HEK293T (cell line): ENCODE measurements around the gene NPRL2.

ENCODE experiments used
- CTCF ChIA-PET: fragments of 350-600 bp; formaldehyde crosslinking; extraction: SDS; loops from one replicate; lab custom pipeline; 2021; ENCODE audit warnings: antibody characterized with exemption, inconsistent platforms; lab: Yijun Ruan, JAX
- POLR2A ChIA-PET: fragments of 350-600 bp; formaldehyde crosslinking; extraction: SDS; loops from one replicate; lab custom pipeline; 2020; ENCODE audit warnings: antibody characterized with exemption, inconsistent platforms; lab: Yijun Ruan, JAX
- DNase-seq: peaks from one replicate; pipeline ENCODE4 v3.0.0; 2012; ENCODE audit warnings: mixed read lengths; ENCODE audit errors: extremely low spot score
- ARNT ChIP-seq: fragments of 450-650 bp; IDR thresholded peaks from 2 replicates; pipeline ENCODE4 v1.6.1; 2017; ENCODE audit warnings: mild to moderate bottlenecking
- BHLHE40 ChIP-seq: fragments of 450-650 bp; IDR thresholded peaks from 2 replicates; pipeline ENCODE4 v1.6.1; 2016; ENCODE audit warnings: mild to moderate bottlenecking, moderate library complexity, borderline replicate concordance
- CTBP1 ChIP-seq: fragments of 450-650 bp; IDR thresholded peaks from 2 replicates; pipeline ENCODE4 v1.6.1; 2016; ENCODE audit warnings: borderline replicate concordance
- ELF4 ChIP-seq: fragments of 450-650 bp; IDR thresholded peaks from 2 replicates; pipeline ENCODE4 v1.6.1; 2017; ENCODE audit warnings: antibody characterized with exemption
- FOXA1 ChIP-seq: fragments of 450-650 bp; IDR thresholded peaks from 2 replicates; pipeline ENCODE4 v1.6.1; 2016; ENCODE audit warnings: mild to moderate bottlenecking
- FOXK2 ChIP-seq: fragments of 450-650 bp; IDR thresholded peaks from 2 replicates; pipeline ENCODE4 v1.6.1; 2016; ENCODE audit warnings: mild to moderate bottlenecking
- FOXM1 ChIP-seq: fragments of 450-650 bp; IDR thresholded peaks from 2 replicates; pipeline ENCODE4 v1.6.1; 2017; ENCODE audit warnings: mild to moderate bottlenecking, borderline replicate concordance
- HDGF ChIP-seq: fragments of 450-650 bp; IDR thresholded peaks from 2 replicates; pipeline ENCODE4 v1.6.1; 2017; ENCODE audit warnings: antibody characterized with exemption, borderline replicate concordance
- L3MBTL2 ChIP-seq: fragments of 450-650 bp; conservative IDR thresholded peaks from 2 replicates; pipeline ENCODE4 v1.6.1; 2016; ENCODE audit warnings: mild to moderate bottlenecking
- LEF1 ChIP-seq: fragments of 450-650 bp; IDR thresholded peaks from 2 replicates; pipeline ENCODE4 v1.6.1; 2017; ENCODE audit warnings: mild to moderate bottlenecking, borderline replicate concordance
- NFRKB ChIP-seq: fragments of 450-650 bp; IDR thresholded peaks from 2 replicates; pipeline ENCODE4 v1.6.1; 2016; ENCODE audit warnings: mild to moderate bottlenecking, moderate library complexity
- SP1 ChIP-seq: fragments of 450-650 bp; IDR thresholded peaks from 2 replicates; pipeline ENCODE4 v1.6.1; 2017
- SUZ12 ChIP-seq: fragments of 450-650 bp; IDR thresholded peaks from 2 replicates; pipeline ENCODE4 v1.6.1; 2016; ENCODE audit warnings: mild to moderate bottlenecking
- TARDBP ChIP-seq: fragments of 450-650 bp; IDR thresholded peaks from 2 replicates; pipeline ENCODE4 v1.6.1; 2016
- ZNF384 ChIP-seq: fragments of 450-650 bp; IDR thresholded peaks from 2 replicates; pipeline ENCODE4 v1.6.1; 2016
- TF ChIP-seq, protein P1 (sequence below): fragments of 450-650 bp; IDR thresholded peaks from 2 replicates; pipeline ENCODE4 v1.6.1; 2016

Gene NPRL2

DNA sequence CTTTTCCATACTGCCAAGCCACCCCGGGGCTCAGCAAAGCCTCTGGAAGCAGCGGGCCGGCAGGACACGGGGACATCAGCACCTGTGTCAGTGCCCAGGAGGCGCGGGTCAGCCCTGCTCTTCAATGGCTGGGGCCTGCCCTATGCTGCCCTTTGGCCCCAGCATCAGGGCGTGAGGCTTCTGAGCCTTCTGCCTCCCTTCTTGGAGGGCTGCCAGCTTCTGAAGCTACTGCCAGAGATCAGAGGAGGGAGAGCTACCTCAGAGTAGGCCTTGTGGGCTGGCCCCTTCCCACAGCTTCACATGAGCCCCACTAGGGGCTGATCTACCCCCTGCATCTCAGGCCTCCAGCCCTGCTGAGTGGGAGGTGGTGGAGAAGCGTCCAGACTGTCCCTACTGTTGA, 21.8 kb upstream of the NPRL2 start:
- ChIA-PET CTCF (no interaction called here), POLR2A (no interaction called here)
- TF ChIP-seq L3MBTL2 = no peak
- no peak for DNase-seq

DNA sequence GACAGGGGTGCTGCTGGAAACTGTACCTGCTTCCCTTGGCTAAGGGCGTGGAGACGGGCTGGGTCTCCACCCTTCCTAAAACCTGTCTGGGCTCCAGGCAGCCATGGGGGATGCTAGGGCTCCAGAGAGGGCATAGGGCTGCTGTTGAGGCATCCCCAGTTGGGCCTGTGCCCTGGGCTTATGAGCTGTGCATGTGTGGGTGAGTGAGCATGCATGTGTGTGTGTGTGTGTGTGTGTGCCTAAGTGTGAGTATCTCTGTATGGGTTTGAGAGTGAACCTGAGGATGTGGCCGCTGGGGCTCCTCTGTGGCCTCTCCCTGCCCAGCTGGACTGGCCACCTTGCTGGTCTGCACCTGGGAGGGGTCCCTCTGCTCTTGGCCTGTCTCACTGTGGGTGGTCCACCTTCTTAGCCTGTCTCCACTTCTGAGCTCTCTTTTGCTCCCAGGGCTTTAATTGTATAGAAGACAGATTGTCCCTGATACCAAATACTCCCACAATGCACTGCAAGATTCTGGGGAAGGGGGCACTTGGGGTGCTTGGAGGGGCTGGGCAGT, 20.6 kb upstream of the NPRL2 start:
- POLR2A ChIA-PET = interaction anchor here (1.1 to 1.2 kb wide), 2 partner anchors 17 to 34 kb away, joined by 3 to 5 read pairs; no protein-coding TSS in a partner anchor
- TF ChIP-seq FOXM1 = no peak
- no peak for TF ChIP-seq FOXA1
- TF ChIP-seq, protein P1, sequence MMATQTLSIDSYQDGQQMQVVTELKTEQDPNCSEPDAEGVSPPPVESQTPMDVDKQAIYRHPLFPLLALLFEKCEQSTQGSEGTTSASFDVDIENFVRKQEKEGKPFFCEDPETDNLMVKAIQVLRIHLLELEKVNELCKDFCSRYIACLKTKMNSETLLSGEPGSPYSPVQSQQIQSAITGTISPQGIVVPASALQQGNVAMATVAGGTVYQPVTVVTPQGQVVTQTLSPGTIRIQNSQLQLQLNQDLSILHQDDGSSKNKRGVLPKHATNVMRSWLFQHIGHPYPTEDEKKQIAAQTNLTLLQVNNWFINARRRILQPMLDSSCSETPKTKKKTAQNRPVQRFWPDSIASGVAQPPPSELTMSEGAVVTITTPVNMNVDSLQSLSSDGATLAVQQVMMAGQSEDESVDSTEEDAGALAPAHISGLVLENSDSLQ = no peak
- TF ChIP-seq SP1 = no peak
- no peak for TF ChIP-seq BHLHE40
- no peak for TF ChIP-seq HDGF
- TF ChIP-seq NFRKB = no peak
- TF ChIP-seq CTBP1 = no peak
- no peak for TF ChIP-seq ZNF384
- CTCF ChIA-PET = interaction anchor here (0.6 to 2.1 kb wide), 9 partner anchors 10 to 179 kb away, joined by 3 to 8 read pairs (median 4); no protein-coding TSS in a partner anchor
- no peak for DNase-seq

DNA sequence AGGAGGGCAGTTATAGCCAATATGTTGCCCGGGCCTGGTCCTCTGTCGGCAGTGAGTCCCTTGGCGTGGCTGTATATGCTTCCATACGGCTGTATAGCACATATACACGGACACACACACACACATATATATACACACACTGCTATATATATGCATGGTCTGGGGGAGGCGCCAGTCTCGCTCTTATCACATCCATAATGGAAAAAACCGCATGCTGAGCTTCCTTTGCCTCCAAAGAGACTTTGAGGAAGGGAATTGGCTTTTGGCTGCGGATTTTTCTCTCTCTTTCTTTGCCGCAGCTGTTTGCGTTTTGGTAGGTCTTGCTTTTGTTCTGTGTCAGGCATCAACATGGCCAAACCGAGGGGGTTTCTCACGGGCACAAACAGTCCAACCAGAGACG, 20.0 kb upstream of the NPRL2 start:
- POLR2A ChIA-PET = interaction anchor here (1.1 to 1.2 kb wide), 2 partner anchors 17 to 33 kb away, joined by 3 to 5 read pairs; no protein-coding TSS in a partner anchor
- CTCF ChIA-PET = interaction anchor here (0.6 to 2.1 kb wide), 10 partner anchors 9 to 1111 kb away, joined by 3 to 8 read pairs (median 4); no protein-coding TSS in a partner anchor
- DNase-seq = peak; percentile 53
- no peak for TF ChIP-seq FOXA1
- TF ChIP-seq L3MBTL2 = peak; percentile 62

DNA sequence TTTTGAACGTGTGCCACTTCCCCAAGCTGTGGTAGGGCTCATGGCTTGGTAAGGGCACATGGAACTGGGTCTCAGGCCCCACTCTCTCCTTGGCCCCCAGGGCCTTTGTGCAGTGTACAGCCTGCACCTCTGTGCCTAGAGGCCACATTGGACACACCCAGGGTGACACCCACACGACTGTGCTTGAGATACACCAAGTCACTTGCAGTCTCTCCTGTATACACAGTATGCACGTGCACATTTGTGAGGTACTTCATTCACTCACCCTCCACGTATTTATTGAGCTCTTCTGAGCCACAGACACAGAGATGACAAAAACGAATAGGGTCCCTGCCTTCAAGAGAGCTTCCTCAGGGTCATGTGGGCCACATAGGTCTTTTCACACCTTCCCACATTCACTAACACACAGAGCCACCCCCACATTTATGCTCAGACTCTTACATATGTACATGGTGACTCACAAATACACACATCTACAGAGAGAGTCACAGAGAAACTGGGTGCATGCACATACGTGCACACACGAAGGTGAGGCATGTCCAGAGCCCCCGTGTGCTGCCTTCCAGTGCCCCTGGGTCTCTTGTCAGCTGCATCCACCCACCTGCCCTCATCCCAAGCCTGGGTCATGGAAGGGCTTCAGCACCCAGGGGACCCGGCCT, 18.6 kb upstream of the NPRL2 start:
- DNase-seq = no peak
- ChIA-PET POLR2A (interaction anchor here (0.9 kb wide), 1 partner anchor 32 kb away, joined by 6 read pairs; no protein-coding TSS in a partner anchor), CTCF (no interaction called here)
- TF ChIP-seq HDGF (no peak), CTBP1 (no peak), ARNT (no peak), TARDBP (no peak), FOXA1 (no peak), ELF4 (no peak), L3MBTL2 (no peak), ZNF384 (no peak), BHLHE40 (no peak), SP1 (no peak), NFRKB (no peak), FOXM1 (no peak), LEF1 (no peak), SUZ12 (no peak), FOXK2 (no peak)
- TF ChIP-seq, protein P1 = no peak

DNA sequence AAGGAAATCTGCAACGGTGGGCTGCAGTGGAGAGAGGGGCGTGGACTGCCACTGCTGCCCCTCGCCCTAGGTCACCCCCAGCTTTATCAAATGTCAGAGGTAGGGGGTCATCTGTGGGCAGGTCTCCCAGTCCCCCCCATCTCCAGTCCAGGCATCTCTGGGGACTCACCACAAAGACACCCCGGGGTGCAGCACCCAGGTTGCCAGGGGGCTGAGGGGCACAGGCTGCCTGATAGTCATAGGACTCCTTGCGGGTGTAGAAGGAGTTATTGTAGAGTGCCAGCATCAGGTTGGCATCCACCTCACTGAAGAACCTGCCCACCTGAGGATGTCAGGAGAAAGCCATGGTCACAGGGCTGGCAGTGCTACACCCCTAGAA, 15.3 kb upstream of the NPRL2 start:
- ChIA-PET CTCF (no interaction called here), POLR2A (interaction anchor here (1.2 to 1.8 kb wide), 3 partner anchors 12 to 203 kb away, joined by 3 to 5 read pairs (median 4); partner anchors contain the start of gene HEMK1)
- no peak for TF ChIP-seq SP1
- TF ChIP-seq, protein P1 = no peak
- TF ChIP-seq FOXK2 = no peak
- no peak for TF ChIP-seq TARDBP
- TF ChIP-seq ZNF384 = no peak
- TF ChIP-seq SUZ12 = no peak
- TF ChIP-seq ELF4 = no peak
- TF ChIP-seq NFRKB = no peak
- no peak for TF ChIP-seq CTBP1
- no peak for TF ChIP-seq LEF1
- no peak for TF ChIP-seq FOXA1
- TF ChIP-seq L3MBTL2 = no peak
- TF ChIP-seq FOXM1 = no peak
- TF ChIP-seq BHLHE40 = no peak
- no peak for DNase-seq

DNA sequence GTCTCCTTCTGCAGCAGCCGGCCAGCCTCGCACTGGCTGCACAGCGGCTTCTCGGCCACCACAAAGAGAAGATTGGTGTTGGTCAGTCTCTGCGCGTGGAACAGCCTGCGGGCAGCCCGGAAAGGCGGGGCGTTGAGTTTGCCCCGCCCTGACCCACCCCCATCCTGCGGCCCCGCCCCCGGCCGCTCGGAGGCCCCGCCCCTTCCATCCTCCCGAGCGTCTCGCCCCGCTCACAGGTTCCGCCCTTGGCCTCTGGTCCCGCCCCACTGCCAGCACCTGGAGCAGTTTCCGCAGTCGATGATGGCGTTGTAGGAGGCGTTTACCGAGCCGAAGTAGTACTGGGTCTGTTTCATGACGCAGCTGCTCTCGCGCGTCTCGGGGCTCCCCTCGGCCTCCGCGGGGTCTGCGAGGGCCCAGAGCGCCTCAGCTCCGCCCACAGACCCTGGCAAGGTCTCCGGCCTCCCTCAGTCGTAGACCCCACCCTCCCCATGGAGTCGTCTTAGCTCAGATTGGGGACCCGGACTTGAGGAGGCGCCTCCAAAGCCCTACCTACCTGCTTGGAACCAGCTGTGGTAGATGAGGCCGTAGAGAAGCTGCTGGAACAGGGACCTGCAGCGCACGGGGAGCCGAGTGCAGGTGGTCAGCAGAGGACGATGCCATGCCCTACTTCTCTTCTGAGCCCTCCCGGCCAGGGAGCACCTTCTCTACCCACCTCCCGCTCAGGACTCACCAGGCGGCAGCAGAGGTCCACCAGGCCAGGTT, 14.7 kb upstream of the NPRL2 start:
- ChIA-PET POLR2A (interaction anchor here (1.2 to 1.8 kb wide), 4 partner anchors 12 to 204 kb away, joined by 3 to 6 read pairs (median 4); partner anchors contain the start of gene HEMK1), CTCF (no interaction called here)
- DNase-seq = peak; percentile 91
- TF ChIP-seq L3MBTL2 (no peak), SP1 (no peak), BHLHE40 (no peak), FOXA1 (no peak), ARNT (no peak), FOXM1 (no peak), ZNF384 (no peak)
